ENCODE data around the gene PRM1. TPM values are rescaled to one million over a fixed set of nuclear protein-coding genes. Genes with fewer than 3 reads are reported as not detected.

PRM1 gene
- total RNA-seq, 1 donor from 2014 or later: not detected

GRCh38 chr16:11250786-11251524 is 30.2 kb downstream of the PRM1 start:
- H3K4me1 Mint-ChIP-seq (ENCODE audit: low read depth, unreplicated experiment): peaks cover 11% of the 10 kb centered on the region
- H3K27ac Mint-ChIP-seq (ENCODE audit: unreplicated experiment): no peak overlapping the region
- H3K36me3 Mint-ChIP-seq (ENCODE audit: unreplicated experiment): no peaks in the 10 kb centered on the region
- peaks cover 7% of the 10 kb centered on the region for H3K9me3 Mint-ChIP-seq (ENCODE audit: unreplicated experiment)
- H3K4me3 Mint-ChIP-seq (ENCODE audit: unreplicated experiment): no peak overlapping the region
- TF ChIP-seq, protein P1, sequence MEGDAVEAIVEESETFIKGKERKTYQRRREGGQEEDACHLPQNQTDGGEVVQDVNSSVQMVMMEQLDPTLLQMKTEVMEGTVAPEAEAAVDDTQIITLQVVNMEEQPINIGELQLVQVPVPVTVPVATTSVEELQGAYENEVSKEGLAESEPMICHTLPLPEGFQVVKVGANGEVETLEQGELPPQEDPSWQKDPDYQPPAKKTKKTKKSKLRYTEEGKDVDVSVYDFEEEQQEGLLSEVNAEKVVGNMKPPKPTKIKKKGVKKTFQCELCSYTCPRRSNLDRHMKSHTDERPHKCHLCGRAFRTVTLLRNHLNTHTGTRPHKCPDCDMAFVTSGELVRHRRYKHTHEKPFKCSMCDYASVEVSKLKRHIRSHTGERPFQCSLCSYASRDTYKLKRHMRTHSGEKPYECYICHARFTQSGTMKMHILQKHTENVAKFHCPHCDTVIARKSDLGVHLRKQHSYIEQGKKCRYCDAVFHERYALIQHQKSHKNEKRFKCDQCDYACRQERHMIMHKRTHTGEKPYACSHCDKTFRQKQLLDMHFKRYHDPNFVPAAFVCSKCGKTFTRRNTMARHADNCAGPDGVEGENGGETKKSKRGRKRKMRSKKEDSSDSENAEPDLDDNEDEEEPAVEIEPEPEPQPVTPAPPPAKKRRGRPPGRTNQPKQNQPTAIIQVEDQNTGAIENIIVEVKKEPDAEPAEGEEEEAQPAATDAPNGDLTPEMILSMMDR (IDR thresholded peaks at IDR 0.05; ENCODE audit: partially characterized antibody, unreplicated experiment): no peak
- DNase-seq: no peak
- peaks cover 4% of the 10 kb centered on the region for H3K27me3 Mint-ChIP-seq (ENCODE audit: unreplicated experiment)

DNA sequence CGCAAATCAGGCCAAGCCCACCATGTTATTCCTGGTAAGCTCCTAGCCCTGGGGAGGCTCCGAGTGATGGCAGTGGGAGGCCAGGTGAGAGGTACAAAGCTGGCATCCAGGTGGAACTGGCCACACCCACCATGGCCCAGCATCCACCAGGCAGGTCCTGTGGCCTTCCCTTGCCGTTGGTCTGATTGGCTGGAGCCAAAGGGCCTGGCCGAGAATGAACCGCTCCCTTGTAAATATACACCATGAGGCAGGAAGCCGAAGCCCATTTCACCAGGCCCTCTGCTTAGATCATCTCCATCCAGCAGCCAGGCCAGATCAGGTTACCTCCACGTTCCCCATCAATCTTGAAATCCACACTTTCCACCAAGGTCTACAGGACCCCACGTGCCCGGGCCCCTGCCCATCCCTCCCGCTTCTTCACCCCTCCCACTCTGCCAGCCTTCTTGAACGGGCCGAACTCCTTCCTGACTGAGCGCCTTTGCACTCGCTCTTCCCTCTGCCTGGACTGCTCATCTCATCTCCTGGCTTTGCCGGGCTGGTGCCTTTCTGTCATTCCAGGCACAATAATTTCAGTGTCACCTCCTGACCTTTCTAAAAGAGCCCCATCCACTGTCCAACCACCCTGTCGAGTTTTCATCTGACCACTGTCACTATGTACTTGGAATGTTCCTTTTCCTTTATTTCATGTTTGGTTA is 30.9 kb downstream of the PRM1 start:
- Mint-ChIP-seq H3K4me3 (ENCODE audit: unreplicated experiment) (no peak overlapping the region), H3K27me3 (ENCODE audit: unreplicated experiment) (peaks cover 4% of the 10 kb centered on the region), H3K9me3 (ENCODE audit: unreplicated experiment) (peaks cover 9% of the 10 kb centered on the region), H3K36me3 (ENCODE audit: unreplicated experiment) (no peaks in the 10 kb centered on the region), H3K27ac (ENCODE audit: unreplicated experiment) (no peak overlapping the region), H3K4me1 (ENCODE audit: low read depth, unreplicated experiment) (peaks cover 11% of the 10 kb centered on the region)
- TF ChIP-seq, protein P1 (IDR thresholded peaks at IDR 0.05; ENCODE audit: partially characterized antibody, unreplicated experiment): no peak
- DNase-seq: no peak

DNA sequence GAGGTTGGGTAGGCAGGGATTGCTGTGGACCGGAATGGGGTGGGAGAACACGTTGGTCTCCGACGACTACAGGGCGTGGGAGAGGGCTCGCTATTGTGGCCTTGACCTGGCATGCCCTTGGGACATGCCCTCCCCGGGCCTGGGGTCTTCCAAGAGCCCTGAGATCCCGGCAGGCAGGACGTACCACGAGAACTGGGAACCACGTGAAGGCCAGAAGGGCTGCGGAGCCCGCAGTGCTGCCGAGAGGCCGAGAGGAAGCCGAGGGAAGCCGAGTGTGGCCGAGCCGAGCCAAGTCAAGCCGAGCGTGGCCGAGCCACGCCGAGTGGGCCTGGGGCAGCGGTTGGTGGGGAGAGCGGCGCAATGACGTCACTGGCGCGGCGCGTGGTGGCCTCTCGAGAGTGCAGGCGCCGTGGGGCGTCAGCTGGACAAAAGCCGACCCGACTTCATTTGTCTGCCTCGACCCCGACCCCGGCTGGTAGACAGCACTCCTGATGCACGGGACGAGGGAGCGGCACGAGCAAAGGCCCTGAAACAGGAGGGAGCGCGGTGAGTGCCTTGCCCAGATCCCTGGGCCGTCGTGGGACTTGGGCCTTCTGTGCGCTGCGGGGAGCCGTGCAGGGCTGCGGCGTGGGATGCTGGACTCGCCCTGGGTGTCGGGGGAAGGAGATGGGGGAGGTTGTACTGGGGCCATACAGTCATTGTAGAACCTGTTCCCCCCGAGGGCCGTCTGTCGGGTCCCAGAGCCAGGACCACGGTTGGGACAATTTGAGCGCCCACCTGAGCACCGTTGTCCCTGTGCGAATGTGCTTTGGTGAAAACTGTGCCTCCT is 31.7 kb downstream of the PRM1 start:
- Mint-ChIP-seq H3K4me1 (ENCODE audit: low read depth, unreplicated experiment) (peaks cover 11% of the 10 kb centered on the region), H3K36me3 (ENCODE audit: unreplicated experiment) (no peaks in the 10 kb centered on the region), H3K9me3 (ENCODE audit: unreplicated experiment) (peaks cover 10% of the 10 kb centered on the region), H3K27ac (ENCODE audit: unreplicated experiment) (no peak overlapping the region), H3K27me3 (ENCODE audit: unreplicated experiment) (peaks cover 4% of the 10 kb centered on the region), H3K4me3 (ENCODE audit: unreplicated experiment) (no peak overlapping the region)
- DNase-seq: no peak
- TF ChIP-seq, protein P1 (IDR thresholded peaks at IDR 0.05; ENCODE audit: partially characterized antibody, unreplicated experiment): no peak

DNA sequence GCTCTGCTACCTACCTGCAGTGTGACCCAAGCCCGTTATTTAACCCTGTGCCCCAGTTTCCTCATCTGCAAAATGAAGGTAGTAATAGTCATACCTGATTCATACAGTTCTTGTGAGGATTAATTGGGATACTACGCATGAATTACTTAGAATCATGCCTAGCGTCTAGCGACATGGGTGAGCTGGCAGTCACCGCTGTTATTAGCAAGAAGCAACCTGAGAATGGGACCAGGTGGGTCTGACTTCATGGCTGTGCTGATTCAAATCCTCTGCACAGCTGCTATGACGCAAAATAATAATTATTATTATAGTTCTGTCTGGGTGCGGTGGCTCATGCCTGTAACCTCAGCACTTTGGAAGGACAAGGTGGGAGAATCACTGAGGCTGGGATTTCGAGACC is 33.0 kb downstream of the PRM1 start:
- H3K27ac Mint-ChIP-seq (ENCODE audit: unreplicated experiment): no peak overlapping the region
- H3K36me3 Mint-ChIP-seq (ENCODE audit: unreplicated experiment): no peaks in the 10 kb centered on the region
- no peak overlapping the region for H3K4me3 Mint-ChIP-seq (ENCODE audit: unreplicated experiment)
- H3K27me3 Mint-ChIP-seq (ENCODE audit: unreplicated experiment): peaks cover 4% of the 10 kb centered on the region
- peaks cover 5% of the 10 kb centered on the region for H3K4me1 Mint-ChIP-seq (ENCODE audit: low read depth, unreplicated experiment)
- TF ChIP-seq, protein P1 (IDR thresholded peaks at IDR 0.05; ENCODE audit: partially characterized antibody, unreplicated experiment): no peak
- no peak for DNase-seq
- peaks cover 7% of the 10 kb centered on the region for H3K9me3 Mint-ChIP-seq (ENCODE audit: unreplicated experiment)
